K562 (cell line): Measurements from ENCODE around the gene LPAR3. TPM values are rescaled to one million over a fixed set of nuclear protein-coding genes. Genes with fewer than 3 reads are reported as not detected.

Experiments
- ATAC-seq: fragments of 200-7000 bp; cut with Tn5 transposase; 3 replicates; pipeline ENCODE4 v1.9.1; 2020; ENCODE audit warnings: moderate library complexity
- BruUV-seq: library from RNA; stranded (reverse); fragments of 400-500 nt; replicated peaks from 2 replicates; lab custom pipeline; 2021; lab: Mats Ljungman, UMichigan
- CTCF ChIA-PET: fragments of 300-600 bp; formaldehyde crosslinking; extraction: SDS; loops from one replicate; lab custom pipeline; 2021; ENCODE audit warnings: low intra/inter-chr PET ratio; lab: Yijun Ruan, JAX
- POLR2A ChIA-PET: fragments of 300-600, 350-650 bp; sonication (Branson Sonifier 250); formaldehyde crosslinking; extraction: SDS; loops from one replicate; lab custom pipeline; 2021; ENCODE audit warnings: antibody characterized with exemption, inconsistent platforms; lab: Yijun Ruan, JAX
- DNase-seq, 4 experiments: peaks; one replicate each; pipeline versions ENCODE4 v3.0.0 to v3.0.0-alpha.2; 2011 to 2018; ENCODE audit warnings: low spot score in 3 of 4, mixed read lengths in 3 of 4; ENCODE audit errors: extremely low read depth in 1 of 4
- FAIRE-seq: peaks from 2 replicates; lab custom pipeline; 2011; peaks lifted over from hg19 to GRCh38; lab: Jason Lieb, UNC
- H2AFZ ChIP-seq: 2 replicates; pipeline ENCODE4 v1.6.0; 2011; ENCODE audit warnings: low read depth, low read length, control low read depth, inconsistent platforms
- H3K27ac ChIP-seq: fragments of 200-600 bp; 3 replicates; pipeline ENCODE4 v1.8.0; 2011; ENCODE audit warnings: low read depth, mild to moderate bottlenecking, control low read depth, inconsistent platforms, low read length, moderate library complexity, mixed read lengths; ENCODE audit errors: extremely low read depth
- H3K27me3 ChIP-seq, 2 experiments: fragments of 300-600 bp in 1 of 2; 2 replicates in 1 of 2; 3 replicates in 1 of 2; pipeline versions ENCODE4 v1.6.0 to v1.8.0; 2011; ENCODE audit warnings: inconsistent platforms in 2 of 2, low read length in 2 of 2, mild to moderate bottlenecking in 1 of 2, mixed read lengths in 1 of 2, moderate library complexity in 1 of 2; ENCODE audit not compliant: control insufficient read depth in 2 of 2, insufficient read depth in 2 of 2
- H3K36me3 ChIP-seq: fragments of 300-600 bp; 3 replicates; pipeline ENCODE4 v1.8.0; 2011; ENCODE audit warnings: mild to moderate bottlenecking, low read length, inconsistent platforms; ENCODE audit not compliant: control insufficient read depth, insufficient read depth
- H3K4me1 ChIP-seq, 2 experiments: fragments of 200-600 bp in 1 of 2; replicated peaks in 1 of 2; 2 replicates in 1 of 2; 3 replicates in 1 of 2; pipeline versions ENCODE4 v1.5.1 to v1.8.0; 2011; ENCODE audit warnings: inconsistent platforms in 2 of 2, low read length in 2 of 2, mild to moderate bottlenecking in 1 of 2, mixed read lengths in 1 of 2, moderate library complexity in 1 of 2; ENCODE audit not compliant: control insufficient read depth in 2 of 2, insufficient read depth in 2 of 2
- H3K4me2 ChIP-seq: 2 replicates; pipeline ENCODE4 v1.6.1; 2011; ENCODE audit warnings: low read length, control low read depth, inconsistent platforms, mixed read lengths; ENCODE audit not compliant: insufficient read depth
- H3K4me3 ChIP-seq: fragments of 200-600 bp; sonication (generic), shearing (Covaris generic); 2 replicates; pipeline ENCODE4 v1.5.1; 2016; ENCODE audit warnings: control low read depth, inconsistent platforms
- H3K79me2 ChIP-seq: fragments of 200-600 bp; 3 replicates; pipeline ENCODE4 v1.8.0; 2011; ENCODE audit warnings: low read length, inconsistent platforms; ENCODE audit not compliant: control insufficient read depth, insufficient read depth
- H3K9ac ChIP-seq, 2 experiments: 2 replicates each; pipeline versions ENCODE4 v1.6.0 to v1.6.1; 2011; ENCODE audit warnings: low read depth in 2 of 2, low read length in 2 of 2, control low read depth in 1 of 2, inconsistent platforms in 1 of 2, mild to moderate bottlenecking in 1 of 2, mixed read lengths in 1 of 2; ENCODE audit not compliant: insufficient read depth in 1 of 2
- H3K9me1 ChIP-seq: one replicate; pipeline ENCODE4 v1.6.0; 2011; ENCODE audit warnings: inconsistent platforms, mild to moderate bottlenecking, low read length, moderate library complexity; ENCODE audit not compliant: control insufficient read depth, insufficient read depth
- H3K9me3 ChIP-seq: replicated peaks from 2 replicates; pipeline ENCODE4 v1.5.1; 2011; ENCODE audit warnings: low read depth, low read length, inconsistent platforms; ENCODE audit not compliant: control insufficient read depth, insufficient read depth
- H4K20me1 ChIP-seq: replicated peaks from 2 replicates; pipeline ENCODE4 v1.6.1; 2011; ENCODE audit warnings: low read length, inconsistent platforms, mixed read lengths; ENCODE audit not compliant: control insufficient read depth, insufficient read depth
- BACH1 ChIP-seq: fragments of 200-800 bp; sonication (Bioruptor generic); IDR thresholded peaks from 2 replicates; pipeline ENCODE4 v1.6.1; 2016; ENCODE audit warnings: missing genetic modification characterization, missing compliant biosample characterization
- BRF1 ChIP-seq: IDR thresholded peaks from 3 replicates; pipeline ENCODE4 v1.6.1; 2011; ENCODE audit warnings: borderline replicate concordance, mild to moderate bottlenecking; ENCODE audit not compliant: insufficient read length; ENCODE audit errors: extremely low read depth
- EP300 ChIP-seq: IDR thresholded peaks from 2 replicates; pipeline ENCODE4 v1.6.1; 2012; ENCODE audit warnings: low read length, improper control_type of control experiment
- EWSR1 ChIP-seq: fragments of 450-650 bp; IDR thresholded peaks from 2 replicates; pipeline ENCODE4 v1.6.1; 2018; ENCODE audit warnings: borderline replicate concordance, mild to moderate bottlenecking, low read depth, moderate library complexity; ENCODE audit not compliant: partially characterized antibody
- FOXJ2 ChIP-seq: fragments of 200-800 bp; sonication (Bioruptor generic); IDR thresholded peaks from 2 replicates; pipeline ENCODE4 v1.6.1; 2016; ENCODE audit warnings: missing genetic modification characterization, missing compliant biosample characterization
- HMG20B ChIP-seq: fragments of 250-450 bp; sonication (Bioruptor Pico); IDR thresholded peaks from 2 replicates; pipeline ENCODE4 v1.5.0; 2021; ENCODE audit warnings: mild to moderate bottlenecking
- RFX5 ChIP-seq: IDR thresholded peaks from 2 replicates; pipeline ENCODE4 v1.6.1; 2011; ENCODE audit warnings: low read depth, mild to moderate bottlenecking, improper control_type of control experiment, low read length
- SPI1 ChIP-seq: IDR thresholded peaks from 2 replicates; pipeline ENCODE4 v1.6.1; 2011; ENCODE audit warnings: low read depth, low read length, control low read depth, borderline replicate concordance
- WGBS: fragments of 100-300 bp; shearing (Covaris generic); methylation state at CpG from one replicate; pipeline ENCODE4 v1.1.6; 2016; ENCODE audit warnings: low coverage, mixed read lengths; ENCODE audit not compliant: insufficient coverage; ENCODE audit errors: missing lambda C conversion rate; 5-methylcytosine and 5-hydroxymethylcytosine counted together
- in situ Hi-C: fragments of 300-500 bp; cut with MboI; formaldehyde crosslinking; loops from 4 replicates; pipeline ENCODE4 v1.15.0; 2018; ENCODE audit warnings: inconsistent platforms, mixed read lengths
- intact Hi-C: fragments of 100-400 bp; cut with micrococcal nuclease; formaldehyde crosslinking; loops from 2 replicates; pipeline ENCODE4 v1.14.2; 2022
- polyA plus RNA-seq, 8 experiments: library from polyadenylated mRNA; depleted of rRNA in 4 of 8; stranded (reverse) in 5 of 8; unstranded in 3 of 8; fragments of >200 nt; fragmentation: Nextera tagmentation in 2 of 8; fragmentation: Illumina TruSeq in 1 of 8; extraction: Ambion mirVana in 2 of 8; extraction: Trizol in 1 of 8; gene quantifications; 2 replicates each; pipeline versions ENCODE4 v1.2.1 to v1.2.3, GENCODE V29; 2011 to 2014; ENCODE audit warnings: inconsistent platforms in 1 of 8, missing spikeins in 1 of 8
- total RNA-seq, 7 experiments: library from RNA; depleted of rRNA in 6 of 7; stranded (reverse); fragments of >200 nt in 6 of 7; fragmentation: Illumina TruSeq in 2 of 7; extraction: Trizol in 2 of 7; gene quantifications; 2 replicates each; pipeline versions ENCODE4 v1.2.1 to v1.2.3, GENCODE V29; 2011 to 2021; ENCODE audit warnings: low replicate concordance in 1 of 7
- TF ChIP-seq, protein P1 (sequence below), 2 experiments: IDR thresholded peaks in 1 of 2; conservative IDR thresholded peaks in 1 of 2; 2 replicates each; pipeline ENCODE4 v1.6.1; 2016; ENCODE audit warnings: low read depth in 2 of 2, mild to moderate bottlenecking in 1 of 2, missing compliant biosample characterization in 1 of 2, missing genetic modification characterization in 1 of 2, moderate library complexity in 1 of 2

LPAR3 gene
- total and polyA plus RNA-seq, 9 of the 15 experiments (the other 6 are each of a cell fraction or from before 2014, with no cell fraction given): 0.11 TPM; not detected in 8

- ATAC-seq (no peak), DNase-seq (no peak), FAIRE-seq (no peak)
- H4K20me1 ChIP-seq: no peaks in the 10 kb centered on the region
- in situ Hi-C loops (no loop called here), intact Hi-C loops (no loop called here)
- H3K36me3 ChIP-seq: no peaks in the 10 kb centered on the region
- H3K79me2 ChIP-seq: no peaks in the 10 kb centered on the region
- H3K9ac ChIP-seq: no peak overlapping the region
- ChIA-PET POLR2A (no interaction called here), CTCF (no interaction called here)
- 2% methylated on average over 5 of the region's 5 CpGs for WGBS
- no peaks in the 10 kb centered on the region for H3K27me3 ChIP-seq
- no peaks in the 10 kb centered on the region for H3K9me3 ChIP-seq
- no peak overlapping the region for H2AFZ ChIP-seq
- H3K9me1 ChIP-seq: no peaks in the 10 kb centered on the region
- H3K4me2 ChIP-seq: no peak overlapping the region
- H3K4me1 ChIP-seq: no peaks in the 10 kb centered on the region
- no peak overlapping the region for H3K4me3 ChIP-seq
- no peak overlapping the region for H3K27ac ChIP-seq
- BruUV-seq: no TSS peak
- TF ChIP-seq FOXJ2 (tag) (no peak), BACH1 (tag) (no peak), RFX5 (no peak), BRF1 (no peak), HMG20B (CRISPR knock-in tag) (no peak), EP300 (no peak), EWSR1 (no peak), SPI1 (no peak)
- TF ChIP-seq, protein P1, sequence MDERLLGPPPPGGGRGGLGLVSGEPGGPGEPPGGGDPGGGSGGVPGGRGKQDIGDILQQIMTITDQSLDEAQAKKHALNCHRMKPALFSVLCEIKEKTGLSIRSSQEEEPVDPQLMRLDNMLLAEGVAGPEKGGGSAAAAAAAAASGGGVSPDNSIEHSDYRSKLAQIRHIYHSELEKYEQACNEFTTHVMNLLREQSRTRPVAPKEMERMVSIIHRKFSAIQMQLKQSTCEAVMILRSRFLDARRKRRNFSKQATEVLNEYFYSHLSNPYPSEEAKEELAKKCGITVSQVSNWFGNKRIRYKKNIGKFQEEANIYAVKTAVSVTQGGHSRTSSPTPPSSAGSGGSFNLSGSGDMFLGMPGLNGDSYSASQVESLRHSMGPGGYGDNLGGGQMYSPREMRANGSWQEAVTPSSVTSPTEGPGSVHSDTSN (CRISPR knock-in tag; IDR thresholded peaks at IDR 0.05; ENCODE audit: low read depth): no peak
- TF ChIP-seq, protein P1 (tag; conservative IDR thresholded peaks at IDR 0.05; ENCODE audit: low read depth): no peak
These were observed 25.8 kb upstream of the LPAR3 start for GRCh38 chr1:84918726-84919336.
